ENCODE data around the gene ZNF292.

The ZNF292 gene

GRCh38 chr6:87283461-87283860 lies 128.1 kb downstream of the ZNF292 start:
- ChIA-PET POLR2A (no interaction called here), CTCF (interaction anchor here (0.7 kb wide), 1 partner anchor 84 kb away, joined by 4 read pairs; no protein-coding TSS in a partner anchor)
- no peak for DNase-seq (ENCODE audit: extremely low spot score)
- TF ChIP-seq ELF4 (IDR thresholded peaks at IDR 0.05) (no peak), SUZ12 (IDR thresholded peaks at IDR 0.05) (no peak), TARDBP (IDR thresholded peaks at IDR 0.05) (no peak), FOXA1 (IDR thresholded peaks at IDR 0.05) (no peak), FOXM1 (IDR thresholded peaks at IDR 0.05; ENCODE audit: borderline replicate concordance) (no peak), PKNOX1 (IDR thresholded peaks at IDR 0.05) (no peak), NFRKB (IDR thresholded peaks at IDR 0.05) (no peak), L3MBTL2 (conservative IDR thresholded peaks at IDR 0.05) (no peak), LEF1 (IDR thresholded peaks at IDR 0.05; ENCODE audit: borderline replicate concordance) (no peak), ARNT (IDR thresholded peaks at IDR 0.05) (no peak), ZNF384 (IDR thresholded peaks at IDR 0.05) (no peak), CTBP1 (IDR thresholded peaks at IDR 0.05; ENCODE audit: borderline replicate concordance) (no peak), SP1 (IDR thresholded peaks at IDR 0.05) (no peak), FOXK2 (IDR thresholded peaks at IDR 0.05) (no peak), HDGF (IDR thresholded peaks at IDR 0.05; ENCODE audit: borderline replicate concordance) (no peak), BHLHE40 (IDR thresholded peaks at IDR 0.05; ENCODE audit: borderline replicate concordance) (no peak)

GRCh38 chr6:87287251-87287650 lies 131.9 kb downstream of the ZNF292 start:
- CTCF ChIA-PET = no interaction called here
- no peak for TF ChIP-seq BHLHE40 (IDR thresholded peaks at IDR 0.05; ENCODE audit: borderline replicate concordance)
- no peak for TF ChIP-seq FOXA1 (IDR thresholded peaks at IDR 0.05)
- no peak for TF ChIP-seq CTBP1 (IDR thresholded peaks at IDR 0.05; ENCODE audit: borderline replicate concordance)
- no peak for TF ChIP-seq L3MBTL2 (conservative IDR thresholded peaks at IDR 0.05)
- TF ChIP-seq ZNF384 (IDR thresholded peaks at IDR 0.05) = no peak
- no peak for TF ChIP-seq PKNOX1 (IDR thresholded peaks at IDR 0.05)
- TF ChIP-seq SUZ12 (IDR thresholded peaks at IDR 0.05) = no peak
- TF ChIP-seq FOXM1 (IDR thresholded peaks at IDR 0.05; ENCODE audit: borderline replicate concordance) = no peak
- no peak for TF ChIP-seq ELF4 (IDR thresholded peaks at IDR 0.05)
- TF ChIP-seq NFRKB (IDR thresholded peaks at IDR 0.05) = no peak
- no peak for TF ChIP-seq FOXK2 (IDR thresholded peaks at IDR 0.05)
- TF ChIP-seq TARDBP (IDR thresholded peaks at IDR 0.05) = no peak
- TF ChIP-seq HDGF (IDR thresholded peaks at IDR 0.05; ENCODE audit: borderline replicate concordance) = no peak
- TF ChIP-seq LEF1 (IDR thresholded peaks at IDR 0.05; ENCODE audit: borderline replicate concordance) = no peak
- DNase-seq (ENCODE audit: extremely low spot score) = no peak
- POLR2A ChIA-PET = no interaction called here

GRCh38 chr6:87289571-87289970 lies 134.2 kb downstream of the ZNF292 start:
- CTCF ChIA-PET = interaction anchor here (1.0 kb wide), 1 partner anchor 11 kb away, joined by 3 read pairs; no protein-coding TSS in a partner anchor
- POLR2A ChIA-PET = no interaction called here
- no peak for DNase-seq (ENCODE audit: extremely low spot score)
- TF ChIP-seq FOXM1 (IDR thresholded peaks at IDR 0.05; ENCODE audit: borderline replicate concordance) = no peak

- no peak for DNase-seq (ENCODE audit: extremely low spot score)
- ChIA-PET POLR2A (no interaction called here), CTCF (interaction anchor here (0.6 to 0.9 kb wide), 3 partner anchors 14 to 106 kb away, joined by 3 to 4 read pairs (median 3); no protein-coding TSS in a partner anchor)
- TF ChIP-seq HDGF (IDR thresholded peaks at IDR 0.05; ENCODE audit: borderline replicate concordance) (no peak), SUZ12 (IDR thresholded peaks at IDR 0.05) (no peak), ELF4 (IDR thresholded peaks at IDR 0.05) (no peak), NFRKB (IDR thresholded peaks at IDR 0.05) (no peak), BHLHE40 (IDR thresholded peaks at IDR 0.05; ENCODE audit: borderline replicate concordance) (no peak), LEF1 (IDR thresholded peaks at IDR 0.05; ENCODE audit: borderline replicate concordance) (no peak), ARNT (IDR thresholded peaks at IDR 0.05) (no peak), FOXK2 (IDR thresholded peaks at IDR 0.05) (no peak), CTBP1 (IDR thresholded peaks at IDR 0.05; ENCODE audit: borderline replicate concordance) (no peak), TARDBP (IDR thresholded peaks at IDR 0.05) (no peak), PKNOX1 (IDR thresholded peaks at IDR 0.05) (no peak), L3MBTL2 (conservative IDR thresholded peaks at IDR 0.05) (no peak), FOXA1 (IDR thresholded peaks at IDR 0.05) (no peak), SP1 (IDR thresholded peaks at IDR 0.05) (no peak), FOXM1 (IDR thresholded peaks at IDR 0.05; ENCODE audit: borderline replicate concordance) (no peak)
These were observed 136.5 kb downstream of the ZNF292 start for GRCh38 chr6:87291883-87292282.

GRCh38 chr6:87293526-87293925 lies 138.2 kb downstream of the ZNF292 start:
- CTCF ChIA-PET = no interaction called here
- POLR2A ChIA-PET = no interaction called here
- no peak for DNase-seq (ENCODE audit: extremely low spot score)
- no peak for TF ChIP-seq NFRKB (IDR thresholded peaks at IDR 0.05)
- no peak for TF ChIP-seq BHLHE40 (IDR thresholded peaks at IDR 0.05; ENCODE audit: borderline replicate concordance)
- no peak for TF ChIP-seq LEF1 (IDR thresholded peaks at IDR 0.05; ENCODE audit: borderline replicate concordance)
- TF ChIP-seq ELF4 (IDR thresholded peaks at IDR 0.05) = no peak
- TF ChIP-seq L3MBTL2 (conservative IDR thresholded peaks at IDR 0.05) = no peak
- no peak for TF ChIP-seq ZNF384 (IDR thresholded peaks at IDR 0.05)
- no peak for TF ChIP-seq ARNT (IDR thresholded peaks at IDR 0.05)
- no peak for TF ChIP-seq TARDBP (IDR thresholded peaks at IDR 0.05)
- TF ChIP-seq CTBP1 (IDR thresholded peaks at IDR 0.05; ENCODE audit: borderline replicate concordance) = no peak
- no peak for TF ChIP-seq SP1 (IDR thresholded peaks at IDR 0.05)
- TF ChIP-seq FOXK2 (IDR thresholded peaks at IDR 0.05) = no peak
- no peak for TF ChIP-seq SUZ12 (IDR thresholded peaks at IDR 0.05)
- TF ChIP-seq HDGF (IDR thresholded peaks at IDR 0.05; ENCODE audit: borderline replicate concordance) = no peak
- TF ChIP-seq PKNOX1 (IDR thresholded peaks at IDR 0.05) = no peak
- TF ChIP-seq FOXA1 (IDR thresholded peaks at IDR 0.05) = no peak
- TF ChIP-seq FOXM1 (IDR thresholded peaks at IDR 0.05; ENCODE audit: borderline replicate concordance) = no peak

Data from HEK293T (cell line).